Lower leg skin (tissue), 3 donors: ENCODE results near the gene CELF2.

Experiments used
- CTCF ChIP-seq, 3 donors: fragments of 450-650 bp; IDR thresholded peaks; one replicate each; pipeline ENCODE4 v1.5.1; 2016; ENCODE audit warnings: antibody characterized with exemption in 3 of 3, mild to moderate bottlenecking in 3 of 3, moderate library complexity in 2 of 3
- POLR2A ChIP-seq, 2 donors: fragments of 450-650 bp; IDR thresholded peaks; one replicate each; pipeline ENCODE4 v1.6.1; 2016 to 2017; ENCODE audit warnings: antibody characterized with exemption in 2 of 2, mild to moderate bottlenecking in 1 of 2, moderate library complexity in 1 of 2

GRCh38 chr10:11282661-11283060, 265.0 kb downstream of the CELF2 start:
- TF ChIP-seq CTCF (IDR thresholded peaks at IDR 0.05) (no peak), POLR2A (IDR thresholded peaks at IDR 0.05) (no peak)
